Natural killer cell (primary cell): ENCODE data around the gene SMIM20. TPM values are rescaled to one million over a fixed set of nuclear protein-coding genes. Genes with fewer than 3 reads are reported as not detected.

Experiments used
- ATAC-seq, 3 donors: fragments of 150-1000 bp in 2 of 3; fragments of 200-7000 bp in 1 of 3; cut with Tn5 transposase; 1 replicate in 1 of 3; 2 replicates in 2 of 3; pipeline ENCODE4 v1.10.0; 2021; ENCODE audit warnings: mild to moderate bottlenecking in 2 of 3, moderate library complexity in 2 of 3
- DNase-seq, 2 donors: peaks; one replicate each; pipeline versions ENCODE4 v3.0.0 to v3.0.0-alpha.2; 2013 to 2021; ENCODE audit warnings: mixed read lengths in 1 of 2
- H3K27ac ChIP-seq: one replicate; pipeline ENCODE4 v1.5.1; 2013; ENCODE audit warnings: mild to moderate bottlenecking, low read length
- H3K27me3 ChIP-seq: one replicate; pipeline ENCODE4 v1.6.1; 2013; ENCODE audit warnings: low read length; ENCODE audit not compliant: control insufficient read depth, insufficient read depth
- H3K36me3 ChIP-seq: one replicate; pipeline ENCODE4 v1.6.1; 2013; ENCODE audit warnings: low read length; ENCODE audit not compliant: control insufficient read depth, insufficient read depth
- H3K4me1 ChIP-seq: one replicate; pipeline ENCODE4 v1.6.1; 2013; ENCODE audit warnings: low read length; ENCODE audit not compliant: control insufficient read depth, insufficient read depth
- H3K4me3 ChIP-seq: one replicate; pipeline ENCODE4 v1.5.1; 2013; ENCODE audit warnings: low read length
- H3K9me3 ChIP-seq: one replicate; pipeline ENCODE4 v1.6.1; 2013; ENCODE audit warnings: low read length; ENCODE audit not compliant: control insufficient read depth, insufficient read depth
- H3K27ac Mint-ChIP-seq, 2 donors: one replicate each; pipeline ENCODE4 v1.8.0; 2022; ENCODE audit warnings: mild to moderate bottlenecking in 2 of 2, mixed read lengths in 2 of 2, moderate library complexity in 1 of 2
- H3K27me3 Mint-ChIP-seq, 2 donors: one replicate each; pipeline ENCODE4 v1.8.0; 2022; ENCODE audit warnings: low read depth in 2 of 2, mixed read lengths in 2 of 2
- H3K36me3 Mint-ChIP-seq: one replicate; pipeline ENCODE4 v1.8.0; 2022; ENCODE audit warnings: mixed read lengths
- H3K4me1 Mint-ChIP-seq, 2 donors: one replicate each; pipeline ENCODE4 v1.8.0; 2022; ENCODE audit warnings: mixed read lengths in 2 of 2
- H3K4me3 Mint-ChIP-seq: one replicate; pipeline ENCODE4 v1.8.0; 2022; ENCODE audit warnings: mild to moderate bottlenecking, moderate library complexity, mixed read lengths
- H3K9me3 Mint-ChIP-seq, 2 donors: one replicate each; pipeline ENCODE4 v1.8.0; 2022; ENCODE audit warnings: mixed read lengths in 2 of 2
- CTCF ChIP-seq: fragments of 200-600 bp; IDR thresholded peaks from one replicate; pipeline ENCODE4 v1.8.0; 2022; ENCODE audit warnings: antibody characterized with exemption
- WGBS: methylation state at CpG from one replicate; pipeline ENCODE4 v1.1.7; 2013; ENCODE audit warnings: missing lambda C conversion rate; ENCODE audit not compliant: insufficient coverage; 5-methylcytosine and 5-hydroxymethylcytosine counted together
- intact Hi-C: fragments of 100-400 bp; cut with micrococcal nuclease; formaldehyde crosslinking; loops from one replicate; pipeline ENCODE4 v1.14.2; 2022
- total RNA-seq, 4 donors: library from RNA; stranded (reverse); fragments of 120-200 nt in 1 of 4; gene quantifications; one replicate each; pipeline versions ENCODE4 v1.2.3 to v1.2.4, GENCODE V29; 2013 to 2022

The SMIM20 gene
- total RNA-seq, 3 donors from 2014 or later (not counting 1 experiment from before 2014, with no cell fraction given), result 10.3 to 11.5 (median 10.3) TPM

DNA sequence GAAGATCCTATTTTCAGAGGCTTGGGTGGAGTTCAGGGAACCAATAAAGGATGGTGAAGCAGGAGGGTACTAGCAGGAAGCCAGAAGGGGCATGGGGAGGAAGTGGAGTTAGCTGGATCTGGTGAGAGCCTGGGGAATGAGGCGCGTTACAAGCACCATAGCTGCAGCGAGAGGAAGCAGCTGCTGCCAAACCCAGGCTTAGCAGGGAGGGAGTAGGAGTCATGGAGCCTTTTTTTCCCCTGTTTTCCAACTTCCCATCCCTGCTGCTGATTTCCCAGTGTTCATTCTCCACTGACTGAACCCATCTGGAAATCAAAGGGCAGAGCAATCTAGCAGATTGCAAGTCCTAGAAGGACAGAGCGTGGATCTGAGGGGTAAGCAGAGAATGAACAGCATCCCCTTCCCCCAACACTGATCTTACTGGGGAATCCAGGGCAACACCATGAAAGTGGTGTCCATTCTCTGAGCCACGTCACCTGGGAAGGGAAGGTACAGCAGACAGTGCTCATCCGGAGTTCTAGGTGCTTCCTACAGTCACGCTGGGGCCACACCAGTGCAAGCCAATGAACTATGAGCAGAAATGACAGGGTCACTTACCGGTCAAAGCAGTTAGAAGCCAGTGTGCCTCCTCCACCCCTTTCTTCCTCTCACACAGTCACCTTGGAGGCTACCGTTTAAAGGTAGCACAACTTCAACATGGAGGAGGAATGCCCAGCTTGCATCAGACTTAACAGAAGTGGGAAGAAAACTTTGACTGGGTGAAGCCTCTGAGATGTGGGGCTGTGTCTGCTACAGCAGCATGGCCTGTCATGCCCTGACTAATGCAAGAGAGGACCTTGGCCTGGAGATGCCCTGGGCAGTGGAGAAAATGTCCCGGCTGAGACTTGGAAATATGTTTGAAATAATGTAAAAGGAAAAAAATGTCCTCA is 36.7 kb downstream of the SMIM20 start:
- ATAC-seq, result no peak
- no peaks in the 10 kb centered on the region for H3K36me3 ChIP-seq
- Mint-ChIP-seq H3K4me1 (no peaks in the 10 kb centered on the region), H3K36me3 (no peaks in the 10 kb centered on the region), H3K9me3 (no peaks in the 10 kb centered on the region), H3K4me3 (no peak overlapping the region), H3K27ac (no peak overlapping the region), H3K27me3 (peaks cover 30 to 37% of the 10 kb centered on the region in 2 donors)
- no peaks in the 10 kb centered on the region for H3K4me1 ChIP-seq
- H3K9me3 ChIP-seq, result no peaks in the 10 kb centered on the region
- no peak for DNase-seq
- H3K27ac ChIP-seq, result no peak overlapping the region
- WGBS, result 66% methylated on average over 9 of the region's 10 CpGs
- intact Hi-C loops, result no loop called here
- H3K27me3 ChIP-seq, result peaks cover 4% of the 10 kb centered on the region
- TF ChIP-seq CTCF, result no peak
- no peak overlapping the region for H3K4me3 ChIP-seq

DNA sequence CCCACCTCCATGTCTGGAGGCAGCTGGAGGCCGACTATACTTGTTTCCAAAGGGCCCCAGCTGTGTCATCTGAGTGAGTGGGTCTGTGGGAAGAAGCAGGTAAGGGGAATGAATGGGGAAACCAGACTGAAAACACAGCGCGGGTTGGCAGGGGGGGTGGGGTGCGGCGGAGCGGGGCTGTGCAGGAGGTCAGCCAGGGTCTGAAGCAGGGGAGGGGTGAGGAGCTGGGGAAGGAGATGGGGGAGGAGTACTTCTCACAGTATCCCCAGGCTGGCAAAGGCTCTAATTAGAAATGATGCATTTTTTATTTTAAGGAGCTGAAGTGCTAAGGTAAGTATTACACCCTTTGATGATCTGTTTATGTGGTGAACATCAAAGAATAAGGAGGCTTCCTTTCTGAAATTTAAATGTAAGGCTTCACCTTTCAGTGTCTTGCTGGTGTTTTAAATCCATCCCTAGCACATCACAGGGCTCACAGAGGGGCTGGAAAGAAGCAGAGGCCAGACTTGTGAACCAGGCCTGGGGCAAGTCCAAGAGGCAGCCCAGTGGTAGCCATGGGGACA is 37.5 kb downstream of the SMIM20 start:
- Histone ChIP-seq H3K4me3 (no peak overlapping the region), H3K9me3 (no peaks in the 10 kb centered on the region), H3K27ac (no peak overlapping the region), H3K4me1 (no peaks in the 10 kb centered on the region), H3K27me3 (peaks cover 4% of the 10 kb centered on the region), H3K36me3 (no peaks in the 10 kb centered on the region)
- WGBS, result 87% methylated on average over 6 of the region's 6 CpGs
- DNase-seq, result no peak
- no peak for ATAC-seq
- Mint-ChIP-seq H3K27ac (no peak overlapping the region), H3K9me3 (no peaks in the 10 kb centered on the region), H3K4me1 (no peaks in the 10 kb centered on the region), H3K27me3 (peaks cover 34 to 44% of the 10 kb centered on the region in 2 donors), H3K4me3 (no peak overlapping the region), H3K36me3 (no peaks in the 10 kb centered on the region)
- TF ChIP-seq CTCF, result no peak
- intact Hi-C loops, result no loop called here

DNA sequence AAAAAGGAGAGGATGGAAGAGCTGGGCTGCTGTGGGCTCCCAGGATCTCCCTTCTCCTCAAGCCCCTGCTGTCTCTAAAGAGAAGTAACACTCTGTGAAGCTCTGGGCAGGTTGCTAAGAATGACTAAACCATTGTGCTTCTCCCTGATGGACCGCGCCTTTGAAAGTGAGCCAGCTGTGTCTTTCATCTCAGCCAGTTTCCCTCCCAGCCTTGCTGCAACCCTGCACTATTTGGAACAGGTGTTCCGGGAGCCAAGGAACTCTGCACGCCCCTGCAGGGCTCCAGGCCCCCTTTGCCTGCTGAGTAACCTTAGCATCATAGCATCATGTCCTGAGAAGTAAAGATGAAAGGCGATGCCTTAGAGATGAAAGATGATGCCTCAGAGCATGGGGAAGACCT is 39.7 kb downstream of the SMIM20 start:
- no peaks in the 10 kb centered on the region for H3K9me3 Mint-ChIP-seq
- intact Hi-C loops, result no loop called here
- H3K27me3 Mint-ChIP-seq, result peaks cover 33 to 49% of the 10 kb centered on the region in 2 donors
- H3K4me3 ChIP-seq, result no peak overlapping the region
- H3K27ac ChIP-seq, result no peak overlapping the region
- H3K4me1 ChIP-seq, result no peaks in the 10 kb centered on the region
- ATAC-seq, result no peak
- H3K27me3 ChIP-seq, result peaks cover 4% of the 10 kb centered on the region
- H3K36me3 ChIP-seq, result no peaks in the 10 kb centered on the region
- no peak overlapping the region for H3K27ac Mint-ChIP-seq
- no peaks in the 10 kb centered on the region for H3K36me3 Mint-ChIP-seq
- no peak for DNase-seq
- H3K4me1 Mint-ChIP-seq, result no peaks in the 10 kb centered on the region
- H3K4me3 Mint-ChIP-seq, result no peak overlapping the region
- 83% methylated on average over 5 of the region's 5 CpGs for WGBS
- H3K9me3 ChIP-seq, result no peaks in the 10 kb centered on the region
- TF ChIP-seq CTCF, result no peak
